Measurements from ENCODE around the gene NR1I2.

Gene NR1I2

DNA sequence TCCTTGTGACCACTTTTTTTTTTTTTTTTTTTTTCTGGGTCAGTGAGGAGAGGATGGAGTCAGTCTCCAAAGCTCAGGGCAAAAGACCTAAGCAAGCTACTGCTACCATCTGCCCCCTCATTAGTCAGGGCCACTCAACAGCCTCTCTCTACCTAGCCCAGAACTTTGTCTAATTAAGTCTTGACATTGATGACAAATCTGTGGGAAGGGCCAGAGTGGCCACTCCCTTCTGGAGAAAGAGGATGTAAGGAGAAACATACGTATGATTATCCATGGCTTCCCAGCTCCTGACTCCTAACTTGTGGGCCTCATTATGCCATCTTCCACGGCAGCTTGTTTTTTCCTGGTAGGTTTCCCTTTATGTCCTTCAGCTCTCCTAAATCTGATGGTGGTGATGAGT lies 37.9 kb downstream of the NR1I2 start:
- no peak for DNase-seq (ENCODE audit: low spot score)

DNA sequence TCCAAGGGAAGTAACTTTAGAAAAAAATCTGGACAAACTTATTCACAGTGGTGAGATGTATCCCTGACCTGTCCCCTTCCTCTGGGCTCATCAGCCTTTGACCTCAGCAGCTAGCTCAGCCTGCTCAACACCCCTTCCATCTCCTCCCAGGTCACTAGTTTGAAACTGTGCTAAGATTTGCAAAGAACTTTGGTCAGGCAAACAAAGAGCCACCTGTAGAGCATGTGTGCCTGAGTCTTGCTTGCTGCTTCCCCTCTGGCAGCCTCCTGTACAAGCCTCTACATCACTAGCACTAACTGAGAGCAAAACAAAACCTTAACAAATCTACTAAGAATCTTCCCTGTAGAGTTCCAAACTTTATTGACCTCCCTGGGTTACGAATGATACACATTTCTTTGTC lies 43.9 kb downstream of the NR1I2 start:
- DNase-seq (ENCODE audit: low spot score) = no peak

DNA sequence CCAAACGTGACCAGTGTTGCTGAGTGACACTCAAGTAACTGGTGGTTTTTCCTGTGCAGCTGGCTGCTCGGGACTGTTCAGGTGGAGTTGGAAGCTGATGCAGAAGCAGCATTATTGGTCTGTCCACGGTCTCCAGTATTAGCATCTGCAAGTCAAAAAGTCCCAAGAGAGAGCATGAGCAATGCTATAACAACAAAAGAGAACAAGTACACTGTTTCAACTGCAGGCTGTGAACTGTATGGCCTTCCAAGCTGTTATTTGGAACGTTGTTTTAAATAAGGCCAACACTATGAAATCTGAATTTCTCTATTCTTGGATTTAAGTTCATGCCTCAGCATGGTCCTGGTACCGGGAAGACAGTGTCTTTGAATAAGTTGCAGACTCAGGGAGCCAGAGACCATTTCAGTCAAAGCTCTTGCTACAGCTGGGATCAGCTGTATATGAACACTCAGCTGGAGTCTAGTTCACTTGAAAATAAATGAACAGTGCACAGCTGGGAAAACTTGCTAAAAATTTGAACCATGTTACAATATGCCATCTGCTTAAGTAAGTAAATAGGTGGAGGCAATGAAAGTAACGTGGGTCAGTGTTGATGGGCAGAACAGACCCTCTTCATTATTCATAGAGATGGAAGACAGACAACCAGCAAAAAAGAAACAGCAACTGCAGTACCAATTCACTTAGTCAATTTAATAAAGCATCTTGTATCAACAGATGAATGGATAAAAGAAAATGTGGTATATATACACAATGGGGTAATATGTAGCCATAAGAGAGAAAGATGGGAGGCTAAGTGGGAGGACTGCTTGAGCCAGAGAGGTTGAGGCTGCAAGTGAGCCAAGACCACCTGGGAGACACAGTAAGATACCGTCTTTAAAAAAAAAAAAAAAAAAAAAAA lies 45.1 kb downstream of the NR1I2 start:
- no peak for DNase-seq (ENCODE audit: low spot score)

DNA sequence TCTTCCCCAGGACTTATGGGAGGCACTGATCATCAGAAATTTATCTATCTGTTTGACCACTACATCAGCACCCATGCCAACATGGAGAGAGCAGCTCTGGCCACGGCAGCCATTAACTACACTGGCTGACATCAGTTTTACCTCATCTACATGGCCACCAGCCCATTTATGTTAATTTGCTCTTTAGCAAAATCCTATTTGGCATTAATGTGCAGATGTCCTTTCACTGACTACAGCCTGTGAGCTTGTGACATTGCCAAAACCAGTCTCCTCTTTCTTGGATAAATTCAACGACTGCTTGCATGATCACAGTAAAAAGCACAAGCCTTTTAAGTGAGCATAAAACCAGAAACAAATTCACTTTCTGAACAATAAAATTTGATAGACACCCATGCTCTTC lies 47.5 kb downstream of the NR1I2 start:
- no peak for DNase-seq (ENCODE audit: low spot score)

DNA sequence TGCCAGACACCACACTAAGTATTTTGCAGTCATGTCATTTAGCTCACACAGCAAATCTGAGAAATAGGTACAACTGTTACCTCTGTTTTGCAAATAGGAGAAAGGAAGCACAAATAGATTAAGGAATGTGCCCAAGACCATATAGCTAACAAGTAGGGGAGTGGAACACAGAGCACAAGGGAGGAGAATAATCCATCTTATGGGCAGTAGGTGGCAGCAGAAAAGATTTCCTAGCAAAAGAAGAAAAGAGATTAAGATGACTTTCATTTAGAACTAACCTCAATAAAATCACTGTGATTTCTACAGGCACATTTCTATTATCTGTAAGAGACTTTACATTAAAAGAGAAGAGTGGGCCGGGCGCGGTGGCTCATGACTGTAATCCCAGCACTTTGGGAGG lies 49.1 kb downstream of the NR1I2 start:
- DNase-seq (ENCODE audit: low spot score) = no peak

DNA sequence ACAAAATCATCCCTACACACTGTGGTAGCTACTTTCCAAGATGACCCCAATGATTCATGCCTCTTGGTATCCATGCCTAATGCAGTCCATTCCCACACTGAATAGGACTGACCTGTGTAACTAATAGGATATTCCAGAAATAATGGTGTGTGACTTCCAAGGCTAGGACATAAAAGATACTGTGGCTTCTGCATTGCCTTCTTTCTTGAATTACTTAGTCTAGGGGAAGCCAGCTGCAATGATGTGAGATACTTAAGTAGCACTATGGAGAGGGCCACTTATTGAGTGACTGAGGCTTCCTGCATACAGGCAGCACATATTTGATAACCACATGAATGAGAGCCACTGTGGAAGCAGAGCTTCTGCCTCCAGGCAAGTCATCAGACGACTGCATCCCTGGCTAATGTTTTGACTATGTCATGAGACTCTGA lies 50.1 kb downstream of the NR1I2 start:
- DNase-seq (ENCODE audit: low spot score) = no peak

DNA sequence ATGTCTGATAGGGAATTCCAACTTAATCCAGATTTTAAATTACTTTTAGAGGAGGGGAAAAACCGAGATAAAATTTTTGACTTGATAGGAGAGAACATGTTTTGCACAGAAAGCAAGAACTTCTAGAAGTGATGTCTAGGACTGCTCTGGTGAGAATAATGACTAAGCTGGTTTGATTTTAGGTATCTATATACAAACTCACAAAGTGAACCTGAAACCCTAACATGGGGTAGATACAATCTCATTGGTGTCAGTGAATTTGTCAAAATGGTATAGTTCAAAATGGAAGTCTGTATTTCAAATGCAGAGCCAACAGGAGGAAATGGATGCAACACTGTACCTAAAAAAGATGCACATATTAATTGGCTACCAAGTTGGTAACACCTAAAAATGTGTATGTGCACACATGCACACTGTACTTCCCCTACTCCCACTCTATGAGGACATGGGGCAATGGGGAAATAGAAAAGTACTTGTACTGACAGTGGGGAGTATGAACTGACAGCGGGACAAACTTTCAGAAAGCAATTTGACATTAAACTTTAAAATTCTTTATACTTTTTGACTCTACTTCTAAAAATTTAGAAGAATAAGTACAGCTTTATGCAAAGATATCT lies 53.0 kb downstream of the NR1I2 start:
- DNase-seq (ENCODE audit: low spot score) = no peak

DNA sequence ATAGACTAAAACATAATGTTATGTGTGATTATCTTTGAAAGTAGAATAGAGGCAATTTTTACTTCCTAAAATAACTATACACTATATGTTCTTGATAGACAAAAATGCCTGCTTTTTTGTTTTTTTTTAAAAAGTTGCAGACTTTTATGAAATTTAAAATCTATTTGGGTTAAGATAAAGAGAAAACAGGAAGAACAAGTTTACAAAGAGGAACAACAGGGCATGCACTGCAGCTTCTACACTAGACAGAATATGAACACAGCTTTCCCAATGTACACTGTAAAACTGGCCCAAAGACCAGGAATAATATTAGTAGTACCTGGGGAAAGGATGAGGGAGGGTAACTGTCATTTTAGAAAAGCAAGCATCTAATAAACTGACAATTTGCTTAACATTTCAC lies 53.7 kb downstream of the NR1I2 start:
- DNase-seq (ENCODE audit: low spot score) = no peak

DNA sequence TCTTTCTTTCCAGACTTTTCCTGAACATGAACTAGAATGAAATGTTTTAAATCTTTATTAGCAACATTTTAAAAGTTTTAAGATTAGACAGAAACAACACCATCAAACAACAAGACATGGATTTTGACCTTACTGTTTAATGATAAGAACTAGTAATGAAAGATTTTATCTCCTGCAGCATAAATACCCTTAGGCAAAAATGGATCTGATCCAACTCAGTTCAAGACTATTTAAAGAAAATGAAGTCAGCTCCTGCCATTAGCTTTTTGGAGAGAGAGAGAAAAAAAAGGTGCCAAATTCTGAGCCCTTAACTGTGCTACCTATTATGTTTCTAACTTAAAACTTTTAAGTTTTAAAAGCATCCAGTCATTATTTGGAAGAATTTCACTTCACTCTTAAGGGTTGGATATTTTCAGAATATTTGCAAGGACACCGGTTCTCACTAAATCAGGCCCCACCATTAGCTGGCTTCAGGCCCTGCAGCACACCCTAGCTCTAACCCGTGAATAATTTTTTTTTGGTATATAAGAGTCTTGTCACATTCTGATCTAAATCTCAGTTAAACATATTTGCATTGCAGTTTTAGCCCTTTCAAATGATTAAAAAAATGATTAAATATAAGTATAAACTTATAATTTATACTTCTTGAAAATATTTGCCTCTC lies 60.0 kb downstream of the NR1I2 start:
- DNase-seq (ENCODE audit: low spot score) = no peak

DNA sequence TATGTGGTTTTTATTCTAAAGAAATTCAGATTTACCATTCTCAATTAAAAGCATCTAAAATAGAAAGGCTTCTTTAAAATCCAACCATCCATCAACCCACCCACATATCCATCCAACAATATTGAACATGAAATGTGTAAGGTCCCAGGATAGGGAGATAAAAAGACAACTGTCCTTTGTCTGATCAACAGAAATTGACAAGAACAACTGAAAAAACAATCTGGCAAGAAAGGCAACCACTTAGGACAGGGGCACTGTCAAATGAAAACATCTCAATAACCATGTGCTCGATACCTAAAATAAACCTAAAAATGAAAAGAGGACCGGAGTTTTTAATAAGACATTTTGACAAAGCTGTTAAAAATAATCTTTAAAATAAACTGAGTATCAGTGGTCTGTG lies 67.2 kb downstream of the NR1I2 start:
- no peak for DNase-seq (ENCODE audit: low spot score)

DNA sequence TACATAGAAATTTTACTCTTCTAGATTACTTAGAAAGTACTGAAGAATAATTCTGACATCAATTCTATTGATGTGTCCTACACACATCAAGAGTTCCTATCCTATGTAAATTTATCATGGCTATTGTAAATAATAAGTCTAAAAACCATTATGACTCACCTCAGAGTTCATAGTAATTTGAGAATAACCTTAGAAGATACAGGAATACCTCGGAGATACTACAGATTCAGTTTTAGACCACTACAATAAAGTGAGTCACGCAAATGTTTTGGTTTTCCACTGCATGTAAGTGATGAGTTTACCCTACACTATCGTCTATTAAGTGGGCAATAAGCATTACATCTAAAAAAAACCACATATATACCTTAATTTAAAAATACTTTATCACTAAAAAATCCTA lies 74.8 kb downstream of the NR1I2 start:
- DNase-seq (ENCODE audit: low spot score) = no peak

DNA sequence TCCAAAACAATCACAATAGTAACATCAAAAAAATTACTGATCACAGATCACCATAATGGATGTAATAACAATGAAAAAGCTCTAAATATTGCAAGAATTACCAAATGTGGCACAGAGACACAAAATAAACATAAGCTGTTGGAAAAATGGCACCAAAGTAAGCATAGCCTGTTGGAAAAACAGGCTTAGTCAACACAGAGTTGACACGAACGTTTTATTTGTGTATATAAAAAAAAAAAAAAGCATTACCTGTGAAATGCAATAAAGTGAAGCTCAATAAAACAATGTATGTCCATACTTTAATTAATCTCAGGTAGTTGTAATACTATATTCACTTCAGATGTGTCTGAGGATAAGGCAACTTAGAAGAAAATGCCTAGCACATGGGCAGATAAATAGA lies 77.1 kb downstream of the NR1I2 start:
- DNase-seq (ENCODE audit: low spot score) = no peak

DNA sequence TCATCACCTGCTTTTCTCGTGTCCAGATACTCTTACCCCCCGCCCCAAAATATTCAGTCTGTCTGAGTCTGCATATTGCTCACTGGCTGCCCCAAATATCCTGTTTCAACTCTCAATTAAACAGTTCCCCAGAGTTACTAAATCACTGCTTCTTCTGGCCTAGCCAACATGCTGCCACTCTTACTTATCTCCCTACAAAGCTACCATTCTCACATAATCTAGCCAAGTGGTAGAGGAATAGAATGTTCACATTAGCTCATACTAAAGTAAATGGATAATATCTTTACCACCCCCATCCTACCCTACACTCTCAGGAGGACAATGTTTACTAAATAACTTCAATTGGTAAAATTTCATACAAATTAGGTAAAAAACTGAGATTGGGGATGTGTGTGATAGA lies 77.8 kb downstream of the NR1I2 start:
- DNase-seq (ENCODE audit: low spot score) = no peak

DNA sequence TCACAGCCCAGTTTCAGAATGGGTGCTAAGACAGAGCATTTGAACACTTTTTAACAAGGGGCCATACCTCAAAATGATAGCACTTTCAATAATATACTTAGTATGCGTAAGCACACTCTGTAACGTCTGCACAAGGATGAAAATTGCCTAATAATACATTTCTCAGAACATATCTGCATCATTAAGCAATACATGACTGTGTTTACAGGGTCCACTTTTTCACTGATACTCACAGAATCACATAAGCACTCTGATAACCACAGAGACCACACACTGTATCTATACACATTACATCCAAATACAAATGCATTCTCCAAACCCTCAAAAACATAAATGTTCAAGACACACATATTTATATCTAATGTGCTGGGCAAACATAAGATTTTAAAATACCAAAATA lies 79.8 kb downstream of the NR1I2 start:
- no peak for DNase-seq (ENCODE audit: low spot score)

DNA sequence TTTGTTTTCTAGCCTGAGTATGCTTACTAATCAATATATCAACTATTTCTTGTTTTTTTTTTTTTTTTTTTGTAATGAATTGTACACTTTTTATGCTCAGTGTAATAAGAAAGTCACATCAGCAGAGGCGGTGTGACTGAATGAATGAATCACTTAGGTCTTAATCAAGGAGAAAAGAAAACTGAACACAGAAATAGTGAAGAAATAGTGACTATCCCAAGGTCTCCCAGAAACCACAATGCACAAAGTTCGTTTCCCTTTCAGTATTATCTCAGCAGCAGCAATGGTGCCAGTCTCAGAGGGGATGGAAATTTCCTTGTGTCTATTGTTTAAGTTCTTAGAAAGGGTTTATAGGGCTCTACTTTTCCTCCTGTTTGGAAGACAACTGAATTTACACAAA lies 80.7 kb downstream of the NR1I2 start:
- DNase-seq (ENCODE audit: low spot score) = no peak

DNA sequence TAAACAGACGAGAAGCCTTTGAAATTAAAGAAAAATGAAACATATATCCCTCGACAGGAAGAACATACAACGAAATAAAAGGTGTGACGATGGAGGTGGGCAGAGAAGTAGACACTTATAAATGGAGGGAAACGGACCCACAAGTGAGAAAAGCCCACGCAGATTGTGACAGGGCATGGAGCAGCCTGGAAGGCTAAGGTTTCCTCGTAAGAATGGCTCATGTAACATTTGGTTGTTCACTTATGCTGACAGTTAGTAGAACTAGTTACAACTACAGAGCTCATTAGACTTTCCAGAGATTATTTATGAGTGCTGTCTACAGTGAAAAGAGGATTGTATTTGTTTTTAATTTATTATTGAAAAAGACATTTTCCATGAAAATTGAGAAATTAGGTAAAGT lies 82.6 kb downstream of the NR1I2 start:
- no peak for DNase-seq (ENCODE audit: low spot score)

All from left forelimb (tissue), 1 donor.